SK-N-SH treated with all-trans-retinoic acid at 6 μM for 48 hours (cell line): ENCODE measurements around the gene SLC46A2.

Experiments used
- ARNTL ChIP-seq: fragments of 450-650 bp; formaldehyde crosslinking; IDR thresholded peaks from 2 replicates; pipeline ENCODE4 v1.5.0; 2020; ENCODE audit warnings: low read depth, mild to moderate bottlenecking, moderate library complexity, borderline replicate concordance
- CREB5 ChIP-seq: fragments of 250-450 bp; sonication (Bioruptor Pico); IDR thresholded peaks from 2 replicates; pipeline ENCODE4 v1.5.1; 2020; ENCODE audit warnings: low read depth, mild to moderate bottlenecking, moderate library complexity
- GLIS3 ChIP-seq: fragments of 250-450 bp; sonication (Bioruptor Pico); IDR thresholded peaks from 2 replicates; pipeline ENCODE4 v1.5.0; 2020; ENCODE audit warnings: mild to moderate bottlenecking, moderate library complexity
- PATZ1 ChIP-seq: fragments of 250-450 bp; sonication (Bioruptor Pico); IDR thresholded peaks from 2 replicates; pipeline ENCODE4 v1.8.0; 2020; ENCODE audit warnings: mild to moderate bottlenecking, moderate library complexity, borderline replicate concordance
- ZC3H10 ChIP-seq: fragments of 250-450 bp; sonication (Bioruptor Pico); IDR thresholded peaks from 2 replicates; pipeline ENCODE4 v1.5.1; 2021; ENCODE audit warnings: mild to moderate bottlenecking, moderate library complexity
- ZNF8 ChIP-seq: fragments of 450-650 bp; formaldehyde crosslinking; IDR thresholded peaks from 2 replicates; pipeline ENCODE4 v1.5.0; 2020; ENCODE audit warnings: mild to moderate bottlenecking, moderate library complexity

GRCh38 chr9:112860451-112860850 lies 30.2 kb downstream of the SLC46A2 start:
- TF ChIP-seq PATZ1 (CRISPR knock-in tag) (no peak), GLIS3 (CRISPR knock-in tag) (no peak), CREB5 (CRISPR knock-in tag) (no peak), ARNTL (CRISPR knock-in tag) (no peak), ZNF8 (CRISPR knock-in tag) (no peak), ZC3H10 (CRISPR knock-in tag) (no peak)
